IPS-15b (cell line): ENCODE measurements around the gene ECSIT.

Source experiments
- H3K27me3 ChIP-seq: one replicate; pipeline ENCODE4 v1.6.1; 2013; ENCODE audit warnings: low read length; ENCODE audit not compliant: control insufficient read depth, insufficient read depth
- H3K36me3 ChIP-seq: one replicate; pipeline ENCODE4 v1.6.1; 2013; ENCODE audit warnings: low read length; ENCODE audit not compliant: control insufficient read depth, insufficient read depth
- H3K4me1 ChIP-seq: one replicate; pipeline ENCODE4 v1.6.1; 2013; ENCODE audit warnings: mild to moderate bottlenecking, low read length; ENCODE audit not compliant: control insufficient read depth, insufficient read depth
- H3K4me3 ChIP-seq: one replicate; pipeline ENCODE4 v1.5.1; 2013; ENCODE audit warnings: low read depth, low read length
- H3K9ac ChIP-seq: one replicate; pipeline ENCODE4 v1.6.1; 2013; ENCODE audit warnings: low read depth, mild to moderate bottlenecking, low read length
- H3K9me3 ChIP-seq: one replicate; pipeline ENCODE4 v1.6.1; 2013; ENCODE audit warnings: mild to moderate bottlenecking, low read length; ENCODE audit not compliant: control insufficient read depth, insufficient read depth

The ECSIT gene

DNA sequence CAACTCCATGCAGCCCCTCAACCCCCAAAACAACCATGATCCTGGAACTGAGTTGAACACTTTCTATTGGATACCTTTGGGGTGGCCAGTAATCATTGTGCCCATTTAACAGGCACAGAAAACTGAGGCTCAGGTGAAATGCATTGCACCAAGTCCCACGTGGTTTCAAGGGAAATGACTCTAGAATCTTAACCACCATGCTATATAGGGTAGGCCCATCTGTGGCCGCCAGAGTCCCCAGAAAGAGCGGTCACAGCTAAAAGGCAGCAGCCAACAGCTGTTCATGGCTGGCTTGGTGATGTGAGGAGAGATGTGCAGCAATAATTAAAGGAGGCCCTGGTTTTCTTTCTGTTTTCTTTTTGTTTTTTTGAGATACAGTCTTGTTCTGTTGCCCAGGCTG is 12.3 kb upstream of the ECSIT start:
- peaks cover 3% of the 10 kb centered on the region for H3K4me1 ChIP-seq
- no peak overlapping the region for H3K9ac ChIP-seq
- H3K9me3 ChIP-seq = no peaks in the 10 kb centered on the region
- H3K36me3 ChIP-seq = peaks cover 2% of the 10 kb centered on the region
- no peak overlapping the region for H3K4me3 ChIP-seq
- no peaks in the 10 kb centered on the region for H3K27me3 ChIP-seq

DNA sequence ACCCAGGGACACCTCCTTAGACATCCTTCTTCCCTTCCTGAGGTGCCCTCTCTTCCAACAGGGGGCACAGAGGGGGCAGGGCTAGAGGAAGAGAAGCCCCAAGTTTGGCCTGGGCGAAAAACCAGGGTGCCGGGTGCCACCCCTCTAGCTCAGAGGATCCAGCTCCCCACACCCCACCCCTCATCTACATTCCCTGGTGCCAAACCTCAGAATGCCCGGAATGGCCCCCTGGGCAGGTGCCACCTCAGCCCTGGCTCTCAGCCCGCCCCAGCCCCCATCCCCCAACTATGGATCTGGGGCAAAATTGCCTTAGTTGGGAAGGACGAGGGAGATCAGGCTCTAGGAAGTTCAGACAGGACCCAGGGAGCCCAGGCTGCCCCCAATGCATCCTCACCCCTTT is 11.7 kb upstream of the ECSIT start:
- no peaks in the 10 kb centered on the region for H3K9me3 ChIP-seq
- no peaks in the 10 kb centered on the region for H3K27me3 ChIP-seq
- H3K4me3 ChIP-seq = peak overlapping the region; percentile 0
- H3K4me1 ChIP-seq = peaks cover 4% of the 10 kb centered on the region
- peaks cover 2% of the 10 kb centered on the region for H3K36me3 ChIP-seq
- no peak overlapping the region for H3K9ac ChIP-seq

- peaks cover 6% of the 10 kb centered on the region for H3K4me1 ChIP-seq
- H3K9me3 ChIP-seq = no peaks in the 10 kb centered on the region
- no peak overlapping the region for H3K9ac ChIP-seq
- no peaks in the 10 kb centered on the region for H3K27me3 ChIP-seq
- peaks cover 2% of the 10 kb centered on the region for H3K36me3 ChIP-seq
- H3K4me3 ChIP-seq = peak overlapping the region; percentile 68
Observed at GRCh38 chr19:11539495-11540365, 10.8 kb upstream of the ECSIT start.

DNA sequence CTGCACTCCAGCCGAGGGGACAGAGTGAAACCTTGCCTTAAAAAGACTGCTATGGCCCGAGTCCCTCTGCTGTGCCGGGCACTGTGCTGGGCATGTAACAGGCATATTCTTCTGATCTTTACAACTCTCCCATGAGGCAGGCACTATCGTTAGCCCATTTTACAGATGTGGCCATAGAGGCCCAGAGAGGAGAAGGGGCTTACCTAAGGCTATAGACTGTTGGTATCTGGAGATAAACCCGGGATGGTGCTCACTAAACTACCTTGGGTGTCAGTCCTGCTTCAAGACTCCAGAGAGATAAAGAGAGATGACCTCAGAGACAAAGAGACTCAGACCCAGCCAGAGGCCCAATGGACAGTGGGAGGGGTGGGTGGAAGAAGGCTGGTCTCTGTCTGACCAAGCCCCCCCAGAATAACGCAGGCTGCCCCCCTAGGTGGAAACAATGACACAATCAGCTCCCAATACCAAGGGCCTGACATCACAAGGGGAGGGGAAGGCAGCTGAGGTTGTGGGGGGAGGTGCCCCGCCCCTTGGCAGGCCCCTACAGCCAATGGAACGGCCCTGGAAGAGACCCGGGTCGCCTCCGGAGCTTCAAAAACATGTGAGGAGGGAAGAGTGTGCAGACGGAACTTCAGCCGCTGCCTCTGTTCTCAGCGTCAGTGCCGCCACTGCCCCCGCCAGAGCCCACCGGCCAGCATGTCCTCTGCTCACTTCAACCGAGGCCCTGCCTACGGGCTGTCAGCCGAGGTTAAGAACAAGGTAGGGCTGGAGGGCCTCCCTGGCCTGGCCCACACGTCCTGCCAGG is 9.5 kb upstream of the ECSIT start, which contains the start of gene CNN1:
TSS of gene CNN1 (plus strand) at position 620 of the 805 bp plus-strand sequence. CDS start at position 697, 77 bp downstream.
- Histone ChIP-seq H3K9ac (peak within 1 kb of the TSS; percentile 73), H3K4me3 (peak within 1 kb of the TSS; percentile 68)

GRCh38 chr19:11535792-11536595 is 7.1 kb upstream of the ECSIT start:
- Histone ChIP-seq H3K27me3 (no peaks in the 10 kb centered on the region), H3K36me3 (no peaks in the 10 kb centered on the region), H3K4me1 (peaks cover 6% of the 10 kb centered on the region), H3K9ac (peak overlapping the region; percentile 4), H3K9me3 (no peaks in the 10 kb centered on the region), H3K4me3 (peak overlapping the region; percentile 39)

More for the DNA sequence above, 9.5 kb upstream of the ECSIT start, which contains the start of gene CNN1:
- H3K4me1 ChIP-seq = peaks cover 6% of the 10 kb centered on the region
- no peaks in the 10 kb centered on the region for H3K9me3 ChIP-seq
- H3K27me3 ChIP-seq = no peaks in the 10 kb centered on the region
- no peaks in the 10 kb centered on the region for H3K36me3 ChIP-seq

- H3K36me3 ChIP-seq = no peaks in the 10 kb centered on the region
- H3K27me3 ChIP-seq = no peaks in the 10 kb centered on the region
- H3K9ac ChIP-seq = no peak overlapping the region
- H3K9me3 ChIP-seq = no peaks in the 10 kb centered on the region
- H3K4me1 ChIP-seq = peaks cover 6% of the 10 kb centered on the region
- no peak overlapping the region for H3K4me3 ChIP-seq
Observed at GRCh38 chr19:11534948-11535347, 6.0 kb upstream of the ECSIT start.

GRCh38 chr19:11534538-11534937 is 5.6 kb upstream of the ECSIT start:
- Histone ChIP-seq H3K9me3 (no peaks in the 10 kb centered on the region), H3K27me3 (no peaks in the 10 kb centered on the region), H3K4me1 (peaks cover 6% of the 10 kb centered on the region), H3K36me3 (no peaks in the 10 kb centered on the region), H3K4me3 (no peak overlapping the region), H3K9ac (no peak overlapping the region)

- Histone ChIP-seq H3K4me3 (no peak overlapping the region), H3K36me3 (no peaks in the 10 kb centered on the region), H3K4me1 (peaks cover under 1% of the 10 kb centered on the region), H3K9ac (no peak overlapping the region), H3K27me3 (no peaks in the 10 kb centered on the region), H3K9me3 (no peaks in the 10 kb centered on the region)
Observed at GRCh38 chr19:11530432-11530831, 1.5 kb upstream of the ECSIT start.

DNA sequence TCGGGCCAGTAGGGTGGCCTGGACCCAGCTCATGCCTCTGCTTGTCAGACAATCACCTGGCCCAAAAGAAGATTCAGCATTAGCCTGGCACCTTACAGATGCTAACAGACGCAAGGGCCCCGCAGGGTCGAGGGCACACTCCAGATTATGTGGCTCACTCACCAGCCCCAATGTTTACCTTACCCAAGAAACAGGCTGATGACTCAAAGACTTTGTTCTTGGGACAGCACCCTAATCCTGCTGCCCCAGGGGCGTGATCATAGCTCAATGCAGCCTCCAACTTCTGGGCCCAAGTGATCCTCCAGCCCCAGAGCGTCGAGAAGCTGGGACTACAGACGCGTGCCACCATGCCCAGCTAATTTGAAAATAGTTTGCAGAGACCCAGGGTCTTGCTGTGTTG is 9.8 kb downstream of the ECSIT start:
- Histone ChIP-seq H3K9ac (no peak overlapping the region), H3K36me3 (peaks cover 5% of the 10 kb centered on the region), H3K4me3 (no peak overlapping the region), H3K27me3 (no peaks in the 10 kb centered on the region), H3K9me3 (no peaks in the 10 kb centered on the region), H3K4me1 (no peaks in the 10 kb centered on the region)

- Histone ChIP-seq H3K4me1 (no peaks in the 10 kb centered on the region), H3K9ac (no peak overlapping the region), H3K4me3 (no peak overlapping the region), H3K36me3 (peaks cover 5% of the 10 kb centered on the region), H3K27me3 (no peaks in the 10 kb centered on the region), H3K9me3 (no peaks in the 10 kb centered on the region)
Observed at GRCh38 chr19:11513946-11514345, 15.0 kb downstream of the ECSIT start.

DNA sequence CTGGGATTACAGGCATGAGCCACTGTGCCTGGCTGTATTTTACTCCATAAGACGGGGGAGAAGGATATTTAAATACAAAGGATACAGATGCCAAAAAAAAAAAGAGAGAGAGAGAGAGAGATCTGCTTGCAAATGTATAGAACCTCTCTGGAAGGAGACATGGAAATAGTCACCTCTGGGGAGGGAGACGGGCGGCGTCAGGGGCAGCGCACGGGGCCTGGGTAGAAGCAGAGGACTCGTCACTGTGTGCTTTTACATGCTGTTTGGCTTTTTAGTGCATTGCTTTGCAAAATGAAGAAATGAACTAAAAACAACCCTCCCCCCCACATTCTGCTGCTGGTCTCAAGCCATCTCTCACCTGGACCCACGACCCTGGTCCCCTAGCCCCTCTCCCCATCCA is 18.5 kb downstream of the ECSIT start:
- Histone ChIP-seq H3K4me3 (no peak overlapping the region), H3K27me3 (no peaks in the 10 kb centered on the region), H3K9me3 (no peaks in the 10 kb centered on the region), H3K9ac (no peak overlapping the region), H3K4me1 (no peaks in the 10 kb centered on the region), H3K36me3 (peaks cover 8% of the 10 kb centered on the region)
